CD4-positive, alpha-beta T cell treated with Interleukin-12 subunit alpha and Interleukin-12 subunit beta, for 1 hour (primary cell): ENCODE data around the gene ICAM5.
A peak's percentile ranks its signal among the peaks of the same experiment; 100 is the strongest.

Experiments
- DNase-seq: peaks from one replicate; pipeline ENCODE4 v3.0.0-alpha.2; 2020

ICAM5 gene

DNA sequence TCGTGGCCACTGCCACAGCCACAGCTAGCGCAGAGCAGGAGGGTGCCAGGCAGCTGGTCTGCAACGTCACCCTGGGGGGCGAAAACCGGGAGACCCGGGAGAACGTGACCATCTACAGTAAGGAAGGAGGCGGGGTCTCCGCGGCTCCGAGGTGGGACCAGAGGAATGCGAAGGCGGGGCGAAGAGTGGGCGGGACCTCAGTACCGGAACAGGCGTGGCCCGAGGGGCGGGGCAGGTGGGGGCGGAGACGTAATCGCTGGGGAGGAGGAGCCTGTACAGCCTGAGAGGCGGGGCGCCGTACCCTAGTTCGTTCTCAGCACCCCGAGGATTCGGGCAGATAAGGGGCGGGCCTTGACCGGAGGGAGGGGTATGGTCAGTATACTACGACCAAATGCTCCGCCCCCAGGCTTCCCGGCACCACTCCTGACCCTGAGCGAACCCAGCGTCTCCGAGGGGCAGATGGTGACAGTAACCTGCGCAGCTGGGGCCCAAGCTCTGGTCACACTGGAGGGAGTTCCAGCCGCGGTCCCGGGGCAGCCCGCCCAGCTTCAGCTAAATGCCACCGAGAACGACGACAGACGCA lies 2.5 kb downstream of the ICAM5 start:
- DNase-seq = peak; percentile 77

DNA sequence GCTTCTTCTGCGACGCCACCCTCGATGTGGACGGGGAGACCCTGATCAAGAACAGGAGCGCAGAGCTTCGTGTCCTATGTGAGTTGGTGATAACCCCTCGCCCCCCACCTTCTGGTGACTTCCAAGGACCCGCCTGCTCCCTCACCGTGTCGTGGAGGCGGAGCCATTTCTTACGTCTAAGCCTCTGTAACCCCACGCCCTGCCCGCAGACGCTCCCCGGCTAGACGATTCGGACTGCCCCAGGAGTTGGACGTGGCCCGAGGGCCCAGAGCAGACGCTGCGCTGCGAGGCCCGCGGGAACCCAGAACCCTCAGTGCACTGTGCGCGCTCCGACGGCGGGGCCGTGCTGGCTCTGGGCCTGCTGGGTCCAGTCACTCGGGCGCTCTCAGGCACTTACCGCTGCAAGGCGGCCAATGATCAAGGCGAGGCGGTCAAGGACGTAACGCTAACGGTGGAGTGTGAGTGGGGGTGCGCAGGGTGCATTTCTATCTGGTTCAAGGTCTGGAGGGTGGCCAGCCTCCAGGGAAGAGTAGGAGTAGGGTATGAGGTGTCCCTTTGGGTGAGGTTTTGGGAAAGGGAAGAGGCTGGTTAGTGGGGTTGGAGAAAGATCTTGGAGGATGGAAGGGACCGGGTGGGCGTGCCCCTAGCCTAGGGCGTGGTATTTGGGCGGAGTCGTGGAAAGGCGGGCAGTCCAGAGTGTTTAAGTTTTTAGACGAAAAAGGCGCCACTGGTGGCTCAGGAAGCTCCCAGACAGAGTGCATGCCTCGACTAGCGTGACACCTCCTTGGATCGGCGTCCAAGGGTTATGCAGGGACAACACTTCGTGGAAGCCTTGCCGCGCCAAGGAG lies 3.3 kb downstream of the ICAM5 start:
- no peak for DNase-seq

DNA sequence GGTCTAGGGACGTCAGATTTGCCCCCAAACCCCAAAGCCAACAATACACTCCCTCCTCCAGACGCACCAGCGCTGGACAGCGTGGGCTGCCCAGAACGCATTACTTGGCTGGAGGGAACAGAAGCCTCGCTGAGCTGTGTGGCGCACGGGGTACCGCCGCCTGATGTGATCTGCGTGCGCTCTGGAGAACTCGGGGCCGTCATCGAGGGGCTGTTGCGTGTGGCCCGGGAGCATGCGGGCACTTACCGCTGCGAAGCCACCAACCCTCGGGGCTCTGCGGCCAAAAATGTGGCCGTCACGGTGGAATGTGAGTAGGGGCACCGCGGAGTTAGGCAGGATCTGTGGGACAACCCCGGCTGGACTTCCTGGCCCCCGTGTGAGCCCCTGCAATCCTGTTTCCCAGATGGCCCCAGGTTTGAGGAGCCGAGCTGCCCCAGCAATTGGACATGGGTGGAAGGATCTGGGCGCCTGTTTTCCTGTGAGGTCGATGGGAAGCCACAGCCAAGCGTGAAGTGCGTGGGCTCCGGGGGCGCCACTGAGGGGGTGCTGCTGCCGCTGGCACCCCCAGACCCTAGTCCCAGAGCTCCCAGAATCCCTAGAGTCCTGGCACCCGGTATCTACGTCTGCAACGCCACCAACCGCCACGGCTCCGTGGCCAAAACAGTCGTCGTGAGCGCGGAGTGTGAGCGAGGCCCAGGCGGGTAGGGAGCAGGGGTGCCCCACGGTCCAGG lies 4.0 kb downstream of the ICAM5 start:
- no peak for DNase-seq

DNA sequence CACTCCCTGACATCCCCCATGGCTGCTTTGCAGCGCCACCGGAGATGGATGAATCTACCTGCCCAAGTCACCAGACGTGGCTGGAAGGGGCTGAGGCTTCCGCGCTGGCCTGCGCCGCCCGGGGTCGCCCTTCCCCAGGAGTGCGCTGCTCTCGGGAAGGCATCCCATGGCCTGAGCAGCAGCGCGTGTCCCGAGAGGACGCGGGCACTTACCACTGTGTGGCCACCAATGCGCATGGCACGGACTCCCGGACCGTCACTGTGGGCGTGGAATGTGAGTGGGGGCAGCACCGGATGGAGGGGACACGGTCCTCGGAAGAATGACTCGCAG lies 4.6 kb downstream of the ICAM5 start:
- DNase-seq = no peak

DNA sequence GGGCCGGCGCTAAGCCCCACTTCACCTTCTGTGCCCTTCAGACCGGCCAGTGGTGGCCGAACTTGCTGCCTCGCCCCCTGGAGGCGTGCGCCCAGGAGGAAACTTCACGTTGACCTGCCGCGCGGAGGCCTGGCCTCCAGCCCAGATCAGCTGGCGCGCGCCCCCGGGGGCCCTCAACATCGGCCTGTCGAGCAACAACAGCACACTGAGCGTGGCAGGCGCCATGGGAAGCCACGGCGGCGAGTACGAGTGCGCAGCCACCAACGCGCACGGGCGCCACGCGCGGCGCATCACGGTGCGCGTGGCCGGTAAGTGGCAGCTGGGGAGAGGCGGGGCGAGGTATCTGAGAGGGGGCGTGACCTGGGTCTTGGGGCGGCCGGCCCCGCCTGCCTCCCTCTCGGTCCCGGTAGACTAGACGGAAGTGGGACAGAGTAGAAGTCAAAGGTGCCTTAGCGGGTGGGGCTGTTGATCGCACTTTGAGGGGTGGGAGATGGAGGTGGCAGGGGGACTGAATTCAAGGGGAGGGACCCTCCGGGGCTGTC lies 5.6 kb downstream of the ICAM5 start:
- DNase-seq = peak; percentile 85

DNA sequence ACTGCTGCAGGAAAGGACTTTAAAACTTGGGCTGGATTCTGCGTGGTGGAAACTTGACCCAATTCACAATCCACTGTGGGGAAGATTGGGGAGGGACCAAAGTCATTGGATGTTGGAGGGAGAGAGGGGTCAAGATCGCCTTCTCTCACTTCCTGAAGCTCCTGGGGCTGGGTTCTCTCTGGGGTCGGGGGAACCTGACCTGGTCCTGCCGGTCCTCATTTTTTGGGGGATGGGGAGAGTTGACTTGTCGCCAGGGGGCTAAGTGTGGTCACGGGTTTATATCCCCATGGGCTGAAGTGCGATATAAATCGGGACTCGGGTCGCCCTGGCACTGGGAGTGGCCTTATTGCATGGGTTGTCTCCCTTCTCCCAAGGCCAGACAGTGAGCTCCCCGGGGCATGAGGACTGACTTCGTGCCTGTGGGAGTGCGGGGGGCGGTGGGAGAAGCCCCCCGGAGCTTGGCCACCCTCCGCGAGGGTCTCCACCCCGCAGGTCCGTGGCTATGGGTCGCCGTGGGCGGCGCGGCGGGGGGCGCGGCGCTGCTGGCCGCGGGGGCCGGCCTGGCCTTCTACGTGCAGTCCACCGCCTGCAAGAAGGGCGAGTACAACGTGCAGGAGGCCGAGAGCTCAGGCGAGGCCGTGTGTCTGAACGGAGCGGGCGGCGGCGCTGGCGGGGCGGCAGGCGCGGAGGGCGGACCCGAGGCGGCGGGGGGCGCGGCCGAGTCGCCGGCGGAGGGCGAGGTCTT lies 6.3 kb downstream of the ICAM5 start:
- no peak for DNase-seq

DNA sequence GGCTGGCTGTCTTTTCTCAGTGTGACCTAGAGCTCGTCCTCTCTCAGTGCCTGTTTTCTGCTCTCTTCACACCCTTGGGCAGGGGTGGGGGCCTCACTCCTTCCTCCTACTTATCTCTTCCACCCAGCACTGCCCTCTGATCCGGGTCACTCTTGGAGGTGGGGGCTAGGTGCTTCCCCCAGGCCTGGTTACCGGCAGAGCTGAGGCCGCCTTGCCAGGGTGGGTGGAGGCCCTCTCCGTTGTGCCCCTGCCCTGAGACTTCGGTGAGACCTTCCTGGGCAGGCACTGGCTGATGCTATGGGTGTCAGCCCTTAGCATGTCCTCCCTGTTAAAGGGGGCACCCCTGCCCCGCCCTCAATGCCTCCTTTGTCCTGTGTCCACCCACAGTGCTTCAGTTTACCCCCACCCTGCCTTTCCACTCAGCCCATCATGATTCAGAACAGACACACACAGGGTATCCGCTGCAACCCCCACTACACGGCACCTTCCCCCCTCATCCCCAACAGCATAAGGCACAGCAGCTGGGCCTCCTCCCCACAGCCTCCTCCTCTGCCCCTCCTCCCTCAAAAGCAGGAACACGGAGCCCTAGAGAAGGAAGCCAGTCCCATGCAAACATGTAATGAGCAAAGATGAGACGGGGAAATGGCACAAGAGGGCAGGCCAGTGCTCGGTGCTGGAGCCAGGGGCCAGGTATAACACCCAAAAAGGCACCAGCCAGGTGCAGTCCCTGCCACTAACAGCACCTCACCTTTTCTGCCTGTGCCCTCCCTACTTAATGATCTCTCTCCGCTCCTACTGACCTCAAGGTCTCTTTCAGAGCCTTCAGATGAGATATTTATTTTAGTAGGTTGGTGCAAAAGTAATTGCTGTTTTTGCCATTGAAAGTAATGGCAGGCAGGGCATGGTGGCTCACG lies 10.1 kb downstream of the ICAM5 start:
- no peak for DNase-seq

DNA sequence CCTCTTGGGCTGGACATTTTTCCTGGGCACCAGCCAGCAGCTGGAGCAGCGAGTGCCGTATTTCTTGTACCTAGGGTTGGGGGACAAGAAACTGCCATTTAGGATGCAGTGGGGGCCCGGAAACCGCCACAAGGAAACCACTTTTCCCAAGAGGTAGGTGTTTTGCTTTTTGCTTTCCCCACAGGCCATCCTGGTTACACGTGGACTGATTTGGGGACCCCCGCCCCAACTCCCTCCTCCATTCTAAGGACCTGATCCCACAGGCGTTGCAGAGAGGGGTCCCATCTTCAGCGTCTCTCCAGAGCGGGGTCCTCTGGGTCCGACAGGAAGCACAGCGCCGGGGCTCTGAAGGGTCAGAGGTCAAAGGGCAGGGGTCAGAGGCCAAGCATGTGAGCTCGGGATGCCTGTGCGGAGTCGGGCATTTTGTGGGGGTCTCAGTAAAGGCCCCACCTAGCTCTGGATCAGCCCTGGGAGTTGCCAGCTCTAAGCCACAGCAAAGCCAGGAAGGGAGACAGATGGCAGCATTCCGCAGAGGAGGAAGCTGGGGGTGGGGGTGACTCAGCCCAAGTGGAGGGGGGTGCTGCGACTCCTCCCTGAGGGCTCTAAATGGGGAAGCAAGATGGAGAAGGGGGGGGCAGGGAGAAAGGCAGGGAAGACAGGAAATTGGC lies 15.5 kb downstream of the ICAM5 start:
- DNase-seq = no peak

DNA sequence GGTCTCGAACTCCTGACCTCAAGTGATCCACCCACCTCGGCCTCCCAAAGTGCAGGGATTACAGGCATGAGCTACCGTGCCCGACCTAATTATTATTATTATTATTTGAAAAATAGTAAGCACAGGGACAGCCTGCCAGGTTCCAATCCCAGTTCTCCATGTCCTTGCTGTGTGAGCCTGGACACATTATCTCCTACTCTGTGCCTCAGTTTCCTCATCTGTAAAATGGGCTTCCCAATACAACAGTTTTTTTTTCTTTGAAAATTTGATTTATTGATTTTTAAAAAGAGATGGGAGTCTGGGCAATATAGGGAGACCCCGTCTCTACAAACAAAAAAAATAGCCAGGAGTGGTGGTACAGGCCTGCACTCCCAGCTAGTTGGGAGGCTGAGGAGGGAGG lies 16.6 kb downstream of the ICAM5 start:
- no peak for DNase-seq

DNA sequence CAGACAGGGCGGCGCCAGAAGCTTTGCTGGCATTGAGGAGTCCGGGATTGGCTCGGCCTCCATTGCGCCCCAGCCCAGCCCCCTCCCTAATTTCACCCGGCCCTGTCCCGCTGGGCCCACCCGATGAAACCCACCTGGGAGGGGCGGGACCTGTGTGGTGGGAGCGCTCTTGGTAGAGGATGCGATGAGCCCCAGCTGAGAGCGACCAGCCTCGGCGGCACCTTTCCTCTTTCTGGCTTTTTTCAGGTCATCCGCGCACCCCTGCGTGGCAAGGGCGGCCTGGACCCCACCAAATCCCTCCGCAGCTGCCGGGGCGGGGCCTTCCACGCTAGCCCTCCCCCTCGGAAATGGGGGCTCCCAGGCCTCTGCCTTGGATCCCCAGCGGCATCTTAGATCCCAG lies 19.7 kb downstream of the ICAM5 start, which contains the start of gene ZGLP1:
ZGLP1 (minus strand) TSS at position 393 of the 400 bp plus-strand sequence.
- no peak for DNase-seq

DNA sequence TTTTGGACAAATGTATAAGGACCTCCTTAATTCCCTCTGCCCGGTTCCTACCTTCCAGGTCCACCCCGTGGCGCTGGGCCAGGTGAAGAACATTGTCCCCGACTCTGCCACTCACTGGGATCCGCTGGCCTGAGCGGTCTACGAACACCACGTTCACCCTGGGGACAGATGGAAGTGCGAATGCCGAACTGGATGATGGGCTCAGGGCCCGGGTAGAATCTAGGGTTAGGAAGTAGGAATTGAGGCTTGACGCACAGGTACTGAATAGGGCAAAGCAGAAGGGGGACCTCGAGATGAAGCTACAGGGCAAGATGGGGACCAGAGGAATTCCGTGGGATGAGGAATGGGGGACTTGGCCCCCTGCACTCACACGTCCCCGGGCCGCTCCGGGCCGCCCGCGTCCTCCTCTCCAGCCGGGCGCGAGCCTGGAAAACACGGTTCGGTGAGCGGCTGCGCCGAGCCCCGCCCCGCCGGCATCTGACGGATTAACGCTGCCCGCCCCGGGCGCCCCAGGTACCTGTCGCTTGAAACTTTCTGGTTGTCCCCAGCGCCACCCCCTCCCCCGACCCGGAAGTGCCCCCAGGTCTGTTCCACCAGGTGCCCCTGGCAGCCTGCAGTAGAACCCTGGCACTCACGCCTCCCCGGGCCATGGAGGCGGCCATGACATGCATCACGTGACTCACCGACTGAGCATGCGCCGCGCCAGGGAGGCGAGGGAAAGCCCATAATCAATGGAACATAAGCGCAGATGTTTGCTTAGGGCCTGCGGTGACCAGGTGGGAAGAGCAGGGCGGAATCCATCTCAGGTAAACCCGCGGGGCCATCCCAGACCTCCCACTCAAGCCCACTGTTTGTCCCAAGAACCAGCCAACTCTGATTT lies 25.8 kb downstream of the ICAM5 start, which contains the start of gene FDX2:
FDX2 (minus strand) TSS at position 681 of the 880 bp plus-strand sequence; CDS start at position 662, 19 bp downstream.
- peak; percentile 92 for DNase-seq

DNA sequence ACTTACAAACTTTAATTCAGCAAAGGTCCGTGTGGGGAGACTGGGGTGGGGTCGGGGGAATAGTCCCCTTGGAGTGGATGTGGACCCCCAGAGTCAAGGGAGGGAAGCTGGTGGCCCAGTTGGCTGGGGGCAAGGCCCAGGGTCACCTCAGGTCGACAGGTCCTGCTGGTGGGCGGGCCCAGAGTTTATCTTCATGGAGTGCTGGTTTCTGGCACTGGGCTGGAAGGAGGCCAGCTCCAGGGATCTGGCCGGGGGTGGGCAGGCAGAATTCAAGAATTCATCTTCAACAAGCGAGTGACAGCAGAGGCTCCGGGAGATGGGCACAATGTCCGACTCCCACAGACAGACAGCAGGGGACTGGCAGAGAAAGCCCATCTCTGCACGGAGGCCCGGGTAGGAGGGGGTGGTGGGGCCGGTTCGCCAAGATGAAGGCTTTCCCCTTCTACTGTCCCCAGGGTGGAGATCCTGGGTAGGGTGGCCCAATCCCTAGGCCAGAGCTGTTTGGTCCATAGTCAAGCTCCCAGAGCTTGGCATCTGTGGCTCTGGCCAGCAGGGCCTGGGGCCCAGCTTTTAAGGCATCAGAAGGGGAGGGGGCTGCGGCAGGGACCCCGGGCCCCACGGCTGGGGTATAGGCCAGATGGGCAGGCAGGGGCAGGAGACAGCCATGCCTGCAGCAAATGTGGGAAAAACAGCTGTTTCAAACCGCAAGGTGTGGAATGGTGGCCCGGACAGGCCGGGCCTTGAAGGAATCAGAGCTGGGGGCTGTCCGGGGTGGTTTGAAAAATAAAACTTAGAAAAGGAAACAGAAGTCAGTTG lies 26.7 kb downstream of the ICAM5 start:
- DNase-seq = no peak

DNA sequence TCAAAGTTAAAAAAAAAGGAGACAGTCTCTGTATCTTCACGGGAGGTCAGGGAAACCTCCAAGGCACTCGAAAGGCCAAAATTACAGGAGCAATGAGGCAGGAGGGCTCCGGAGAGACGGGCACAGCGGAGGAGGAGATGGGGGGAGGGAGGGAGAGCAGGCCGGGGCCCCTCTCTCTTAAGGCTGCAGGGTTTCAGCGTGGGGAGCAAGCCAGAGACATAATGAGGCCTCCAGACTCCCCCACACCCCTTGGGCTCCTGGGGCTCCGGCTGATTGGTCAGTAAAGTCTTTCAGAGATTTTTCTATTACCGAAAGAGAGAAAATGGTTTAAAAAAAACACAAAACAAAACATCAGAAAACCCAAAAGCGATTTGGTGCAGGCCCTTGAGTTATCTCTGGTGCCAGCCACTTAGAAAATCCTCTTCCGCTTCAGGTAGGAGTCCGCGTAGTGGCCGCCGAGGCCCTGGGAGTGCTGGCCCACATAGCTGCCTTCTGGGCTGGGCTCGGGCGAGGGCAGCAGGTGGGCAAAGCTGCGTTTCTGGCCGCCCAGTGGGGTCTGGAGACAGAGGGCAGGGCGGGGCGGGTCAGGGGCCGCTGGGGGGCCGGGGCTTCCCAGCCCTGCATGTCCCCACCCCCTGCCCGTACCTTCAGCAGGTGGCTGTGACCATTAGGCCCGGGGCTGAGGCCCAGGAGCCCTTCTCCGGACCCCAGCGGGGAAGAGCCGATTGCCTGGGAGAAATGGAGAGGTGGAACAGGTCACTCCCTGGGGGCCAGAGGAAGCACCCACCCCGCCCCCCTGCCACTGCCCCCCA lies 27.5 kb downstream of the ICAM5 start:
- DNase-seq = no peak

DNA sequence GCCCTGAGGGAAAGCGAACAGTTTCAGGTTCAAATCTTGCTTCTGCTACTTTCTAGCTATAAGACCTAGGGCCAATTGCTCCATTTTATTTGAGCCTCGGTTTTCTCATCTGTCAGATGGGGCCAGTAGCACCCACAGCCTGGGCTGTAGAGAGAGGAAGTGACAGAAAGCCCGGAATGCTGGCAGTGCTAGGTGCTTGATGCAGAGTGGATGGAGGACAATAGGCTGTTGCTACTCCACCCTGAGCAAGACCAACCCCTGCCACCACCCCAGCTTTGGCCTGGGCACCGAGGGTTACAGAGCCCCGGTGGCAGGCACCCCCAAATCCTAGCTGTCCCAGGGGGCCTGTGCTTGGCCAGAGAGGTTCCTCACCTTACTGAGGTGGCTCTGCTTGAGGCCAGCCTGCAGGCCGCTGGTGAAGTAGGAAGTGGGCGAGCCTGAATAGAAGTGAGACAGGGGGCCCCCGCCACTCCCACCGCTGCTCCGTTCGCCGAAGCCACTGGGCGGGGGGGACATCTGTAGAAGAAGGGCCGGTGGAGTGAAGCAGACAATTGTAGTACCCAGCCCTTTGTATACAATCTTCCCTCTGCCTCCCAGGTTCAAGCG lies 28.2 kb downstream of the ICAM5 start:
- no peak for DNase-seq

DNA sequence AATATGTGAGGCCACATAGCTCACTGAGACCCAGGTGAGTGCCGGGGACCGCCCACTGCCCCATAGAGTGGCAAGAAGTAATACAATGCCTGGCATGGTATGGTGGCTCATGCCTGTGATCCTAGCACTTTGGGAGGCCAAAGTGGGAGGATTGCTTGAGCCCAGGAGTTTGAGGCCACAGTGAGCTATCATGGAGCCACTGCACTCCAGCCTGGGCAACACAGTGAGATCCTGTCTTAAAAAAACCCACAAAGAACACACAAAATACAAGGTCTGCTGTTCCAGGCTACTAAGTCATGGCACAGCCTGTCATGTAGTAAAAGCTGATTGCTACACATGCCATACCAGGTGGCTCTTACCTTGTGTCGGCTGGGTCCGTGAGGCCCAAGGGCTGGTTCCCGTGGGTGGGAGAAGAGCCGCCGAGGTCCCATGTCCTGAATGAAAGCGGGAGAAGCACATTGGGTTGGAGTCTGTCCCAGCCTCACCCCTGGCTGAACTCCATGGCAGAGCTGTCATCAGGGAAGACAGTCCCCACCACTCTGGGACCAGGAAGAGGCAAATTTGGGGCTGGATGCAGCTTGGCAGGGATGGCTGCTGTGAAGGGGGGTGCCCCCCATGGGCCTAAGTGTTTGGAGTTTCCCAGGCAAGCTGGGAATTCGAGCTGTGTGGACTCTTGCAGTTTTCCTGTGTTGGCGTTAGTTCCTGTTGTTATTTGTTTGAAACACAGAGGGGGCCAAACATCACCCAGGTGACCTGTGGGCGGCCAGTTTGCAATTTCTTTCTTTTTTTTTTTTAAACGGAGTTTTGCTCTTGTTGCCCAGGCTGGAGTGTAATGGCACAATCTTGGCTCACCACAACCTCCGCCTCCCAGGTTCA lies 29.3 kb downstream of the ICAM5 start:
- no peak for DNase-seq

DNA sequence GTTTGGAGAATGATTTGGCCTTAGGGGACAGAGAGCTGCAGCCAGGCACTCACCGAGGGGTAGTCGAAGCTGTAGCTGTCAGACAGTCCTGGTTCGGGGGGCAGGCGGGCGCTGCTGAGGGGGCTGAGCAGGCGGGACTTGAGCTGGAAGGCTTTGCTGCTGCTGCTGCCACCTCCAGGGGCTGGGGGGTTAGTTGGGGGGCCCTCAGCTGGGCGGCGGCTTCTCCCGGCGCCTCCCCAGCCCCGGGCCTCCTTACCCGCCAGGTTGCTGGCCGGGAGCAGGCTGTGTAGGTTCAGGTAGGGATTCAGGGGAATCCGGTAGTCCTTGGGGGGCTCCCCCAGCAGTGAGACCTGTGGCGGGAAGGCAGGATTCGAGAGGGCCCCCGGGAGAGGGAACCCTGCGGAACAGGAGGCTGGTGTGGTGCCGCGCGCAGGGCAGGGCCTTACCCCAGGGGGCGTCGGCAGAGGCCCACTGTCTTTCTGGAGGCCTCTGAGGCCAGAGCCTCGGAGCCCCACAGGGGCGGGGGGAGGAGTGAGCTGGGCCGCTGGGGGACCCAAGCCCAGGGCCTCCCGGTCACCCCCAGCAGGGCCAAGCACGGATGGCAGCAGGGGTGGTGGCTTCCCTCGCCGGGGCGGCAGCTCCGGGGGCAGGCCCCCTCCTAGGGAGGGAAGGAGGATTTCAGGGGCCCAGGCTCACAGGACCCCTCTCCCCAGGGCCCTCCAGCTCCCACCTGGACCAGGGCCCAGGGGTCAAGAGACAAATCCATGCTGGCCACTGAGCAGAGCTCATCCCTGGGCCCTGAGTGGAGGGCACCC lies 31.1 kb downstream of the ICAM5 start:
- DNase-seq = no peak
